Pulmonary artery endothelial cell (primary cell): ENCODE measurements around the gene HSPB7. TPM values are rescaled to one million over a fixed set of nuclear protein-coding genes. Genes with fewer than 3 reads are reported as not detected.
"Not testable (repeated sequence)": the region's sequence is repeated elsewhere in the genome, so short reads cannot be mapped to it uniquely, and the experiment has no call there.

Experiments used
- DNase-seq: peaks from one replicate; pipeline ENCODE4 v3.0.0-alpha.2; 2011; ENCODE audit warnings: low read depth, low spot score
- total RNA-seq: library from RNA; depleted of rRNA; stranded (reverse); fragments of >200 nt; gene quantifications from 2 replicates; pipeline ENCODE4 v1.2.3, GENCODE V29; 2014

Gene HSPB7
- total RNA-seq, 1 donor from 2014 or later: not detected

- no peak for DNase-seq
Measured at GRCh38 chr1:16023050-16023653, 5.3 kb upstream of the HSPB7 start.

GRCh38 chr1:16022393-16022792, 4.5 kb upstream of the HSPB7 start:
- no peak for DNase-seq

- DNase-seq: no peak
Measured at GRCh38 chr1:16021681-16022080, 3.8 kb upstream of the HSPB7 start, which contains the start of gene CLCNKA. TSS of gene CLCNKA (plus strand) at chr1:16022036. CDS start at chr1:16022620, 584 bp downstream.

- not testable (repeated sequence) for DNase-seq
Measured at GRCh38 chr1:16020878-16021277, 3.0 kb upstream of the HSPB7 start.

- no peak for DNase-seq
Measured at GRCh38 chr1:16020325-16020724, 2.5 kb upstream of the HSPB7 start.

GRCh38 chr1:16019644-16020277, 1.9 kb upstream of the HSPB7 start:
- no peak for DNase-seq

- DNase-seq: no peak
Measured at GRCh38 chr1:16018749-16019643, 1.2 kb upstream of the HSPB7 start.

GRCh38 chr1:16018308-16018707, 465 bp upstream of the HSPB7 start:
- DNase-seq: no peak

- no peak for DNase-seq
Measured at GRCh38 chr1:16017076-16017460, 775 bp downstream of the HSPB7 start.

- DNase-seq: no peak
Measured at GRCh38 chr1:16015960-16016901, 1.6 kb downstream of the HSPB7 start.

- DNase-seq: no peak
Measured at GRCh38 chr1:16015491-16015890, 2.4 kb downstream of the HSPB7 start.

GRCh38 chr1:16014509-16015482, 3.0 kb downstream of the HSPB7 start:
- DNase-seq: no peak

GRCh38 chr1:16013908-16014258, 4.0 kb downstream of the HSPB7 start:
- no peak for DNase-seq

GRCh38 chr1:16013220-16013907, 4.5 kb downstream of the HSPB7 start:
- no peak for DNase-seq

- DNase-seq: no peak
Measured at GRCh38 chr1:16012590-16013219, 5.1 kb downstream of the HSPB7 start.

- no peak for DNase-seq
Measured at GRCh38 chr1:16011936-16012589, 5.8 kb downstream of the HSPB7 start.

- DNase-seq: no peak
Measured at GRCh38 chr1:16010837-16011236, 7.0 kb downstream of the HSPB7 start.

GRCh38 chr1:16009678-16010077, 8.2 kb downstream of the HSPB7 start:
- no peak for DNase-seq
